HPDE6-E6E7 (cell line): ENCODE results near the gene TTPAL.

Experiments
- DNase-seq: peaks from one replicate; pipeline ENCODE4 v3.0.0; 2011; ENCODE audit warnings: missing footprints; ENCODE audit errors: extremely low spot score

Gene TTPAL

GRCh38 chr20:44439318-44439717 is 36.4 kb upstream of the TTPAL start:
- no peak for DNase-seq

DNA sequence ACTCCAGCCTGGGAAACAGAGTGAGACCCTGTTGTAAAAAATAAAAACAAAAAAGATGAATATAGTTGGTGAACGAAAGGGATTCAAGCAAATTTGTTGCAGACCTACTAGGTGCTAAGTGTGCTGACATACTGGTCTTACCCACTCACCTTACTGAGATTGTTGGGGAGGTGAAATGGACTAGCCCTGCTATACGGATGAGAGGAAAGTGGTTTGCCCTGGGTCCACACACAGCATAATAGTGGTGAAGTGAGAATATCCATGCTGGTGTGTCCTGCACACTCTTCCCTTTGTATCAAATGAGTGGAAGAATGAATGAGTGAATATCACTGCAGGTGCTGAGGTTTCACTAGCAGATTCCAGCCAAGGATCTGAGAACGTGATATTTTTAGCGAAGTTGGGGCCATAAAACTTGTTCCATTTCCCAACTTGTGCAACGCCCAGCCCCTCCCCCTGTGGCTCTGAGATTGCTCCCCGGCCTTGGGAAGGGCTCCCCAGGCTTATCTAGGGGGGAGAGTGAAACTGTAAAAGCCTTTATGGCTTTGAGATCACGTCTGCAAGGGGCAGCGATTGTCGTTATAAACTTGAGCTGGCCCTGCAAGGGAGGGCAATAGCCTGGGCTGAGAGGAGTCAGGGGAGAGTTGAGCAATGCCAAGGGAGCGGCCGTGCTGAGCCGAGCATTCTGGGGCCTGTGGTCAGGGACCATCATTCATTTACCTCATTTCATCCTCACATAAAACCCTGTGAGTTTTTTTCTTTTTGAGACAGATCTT is 33.2 kb upstream of the TTPAL start:
- DNase-seq, result no peak

DNA sequence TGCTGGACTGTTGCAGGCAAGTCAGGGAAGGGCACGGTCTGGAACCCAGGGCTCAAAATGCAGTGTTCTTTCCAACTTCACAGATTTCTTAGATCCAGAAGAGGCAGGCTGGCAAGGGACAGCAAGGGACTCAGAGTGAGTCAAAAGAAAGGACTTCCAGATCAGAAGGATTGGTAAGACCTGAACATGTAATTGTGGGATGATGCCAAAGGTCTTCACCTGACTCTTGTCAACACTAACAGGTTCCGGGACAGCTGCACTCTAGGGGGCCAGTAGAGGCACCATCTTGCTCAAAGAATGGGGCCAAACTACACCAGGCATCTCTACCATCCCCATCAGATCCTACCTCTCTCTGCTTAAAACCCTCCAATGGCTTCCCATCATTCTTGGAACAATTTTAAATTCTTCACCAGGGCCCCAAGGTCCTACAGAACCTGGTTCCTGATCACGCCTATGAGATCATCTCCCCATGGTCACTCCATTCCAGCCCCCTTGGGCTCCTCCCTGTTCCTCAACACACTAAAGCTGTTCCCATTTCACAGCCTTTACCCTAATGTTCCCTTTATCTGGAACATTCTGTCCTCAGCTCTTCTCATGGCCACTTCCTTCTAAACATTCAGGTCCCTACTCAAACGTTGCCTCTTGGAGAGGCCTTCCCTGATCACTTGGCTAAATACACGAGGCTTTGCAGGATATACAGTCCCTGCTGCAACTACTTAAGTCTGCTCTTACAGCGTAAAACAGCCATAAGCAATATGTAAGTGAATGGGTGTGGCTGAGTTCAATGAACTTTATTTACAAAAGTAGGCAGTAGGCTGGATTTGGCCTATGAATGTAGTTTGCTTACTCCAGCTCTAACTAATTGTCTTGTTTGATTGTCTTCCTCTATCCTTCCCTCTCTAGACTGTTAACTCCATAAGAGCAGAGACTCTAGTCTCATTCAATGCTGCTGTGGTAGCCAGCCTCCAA is 29.6 kb upstream of the TTPAL start:
- no peak for DNase-seq

GRCh38 chr20:44447827-44448419 is 27.8 kb upstream of the TTPAL start:
- DNase-seq, result no peak

DNA sequence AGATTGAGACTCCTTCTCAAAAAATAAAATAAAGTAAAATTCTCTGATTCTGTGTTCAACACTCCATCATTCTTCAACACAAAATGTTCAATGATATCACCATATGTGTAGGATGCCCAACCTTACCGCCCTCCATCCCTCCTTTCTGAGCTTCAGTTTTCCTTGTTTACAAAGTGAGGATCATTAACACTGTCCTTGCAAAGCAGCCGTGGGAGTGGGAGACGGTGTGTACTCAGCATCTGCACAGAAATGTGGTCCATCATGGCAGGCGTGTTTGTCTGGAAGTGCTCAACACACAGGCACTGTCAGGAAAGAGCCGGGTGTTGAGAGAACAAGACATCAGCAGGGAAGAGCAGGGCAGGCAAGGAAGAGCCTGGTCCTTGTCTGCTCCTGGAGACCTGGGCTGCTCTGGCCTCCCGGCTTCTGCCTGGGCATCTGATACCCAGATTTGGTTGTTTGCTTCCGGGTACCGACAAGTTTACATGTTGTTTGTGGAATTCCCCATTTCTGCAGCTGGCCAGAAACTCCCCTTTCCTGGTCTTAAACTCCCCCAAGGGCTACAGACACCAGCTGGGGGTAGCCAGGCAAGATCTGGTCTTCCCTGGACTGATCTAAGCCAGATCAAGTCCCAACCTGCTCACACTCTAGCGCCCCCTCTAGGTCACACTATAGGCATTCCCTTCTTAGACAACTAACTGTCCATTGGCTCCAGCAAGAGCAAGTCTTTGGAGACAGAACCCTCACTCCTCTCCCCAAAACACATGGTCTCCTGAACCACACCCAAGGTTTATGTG is 26.7 kb upstream of the TTPAL start:
- DNase-seq, result no peak

GRCh38 chr20:44449864-44450263 is 25.8 kb upstream of the TTPAL start:
- no peak for DNase-seq

DNA sequence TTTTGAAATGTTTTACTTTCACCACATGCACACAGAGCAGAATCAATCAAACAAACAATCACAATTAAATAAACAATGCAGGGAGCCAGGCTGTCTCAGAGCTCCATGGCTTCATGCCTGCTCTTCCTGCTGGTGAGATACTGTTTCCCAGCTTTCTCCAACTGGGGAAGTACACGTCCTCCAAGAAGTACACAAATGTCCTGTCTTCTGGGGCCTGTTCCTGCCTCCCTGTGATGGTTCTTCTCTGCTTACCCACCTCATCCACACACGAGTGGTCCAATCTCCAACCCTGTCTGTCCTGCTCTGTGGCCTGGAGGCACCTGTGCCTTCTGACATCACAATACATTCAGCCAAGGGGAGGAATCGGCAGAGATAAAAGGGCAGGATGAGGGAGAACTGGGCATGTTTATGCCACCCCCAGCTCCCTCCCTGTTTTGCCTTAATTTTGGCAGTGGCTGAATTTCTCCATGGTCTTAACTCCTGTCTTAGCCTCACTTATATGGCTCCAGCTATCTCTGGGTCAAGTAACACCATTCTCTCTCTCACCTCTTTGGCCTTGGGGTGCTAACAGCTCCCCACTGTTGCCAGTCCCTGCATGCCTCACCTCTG is 25.3 kb upstream of the TTPAL start:
- DNase-seq, result no peak

DNA sequence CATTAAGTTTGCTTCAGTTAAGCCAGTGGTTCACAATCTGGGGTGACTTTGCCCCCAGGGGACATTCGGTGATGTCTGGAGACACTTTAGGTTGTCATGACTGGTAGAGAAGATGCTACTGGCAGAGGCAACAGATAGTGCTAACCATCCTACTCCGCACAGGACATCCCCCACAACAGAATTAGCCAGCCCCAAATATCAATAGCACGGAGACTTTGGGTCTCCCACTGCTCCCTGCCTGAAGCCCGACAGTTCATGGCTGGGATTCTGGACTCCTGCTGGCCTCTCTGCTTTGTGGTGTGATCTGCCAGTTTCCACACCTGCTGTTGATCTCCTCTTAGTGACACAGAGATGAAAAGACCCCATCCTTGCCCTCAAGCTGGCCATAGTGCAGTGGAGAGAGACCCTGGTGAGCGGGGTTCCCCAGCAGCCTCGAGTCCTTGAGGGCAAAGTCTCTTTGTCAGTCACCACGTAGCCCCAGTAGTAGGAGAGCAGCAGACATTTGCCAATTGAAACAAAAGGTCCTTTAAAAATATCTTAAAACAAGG is 24.7 kb upstream of the TTPAL start:
- DNase-seq, result no peak

- no peak for DNase-seq
Measured at GRCh38 chr20:44454306-44454963, 21.2 kb upstream of the TTPAL start.

DNA sequence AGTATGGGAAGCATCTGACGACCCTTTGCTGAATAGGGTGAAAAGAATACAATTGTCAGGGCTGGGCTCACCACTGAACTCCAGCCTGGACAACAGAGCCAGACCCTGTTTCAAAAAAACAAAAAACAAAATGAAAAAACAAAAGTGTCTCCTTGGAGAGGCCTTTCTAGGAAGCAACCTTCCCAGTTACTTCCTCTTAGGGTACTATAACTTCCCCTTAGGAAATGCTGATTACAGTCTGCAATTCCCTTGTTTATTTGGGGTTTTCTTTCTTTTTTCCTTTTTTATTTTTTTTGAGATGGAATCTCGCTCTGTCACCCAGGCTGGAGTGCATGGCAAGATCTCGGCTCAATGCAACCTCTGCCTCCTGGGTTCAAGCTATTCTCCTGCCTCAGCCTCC is 20.5 kb upstream of the TTPAL start:
- no peak for DNase-seq

DNA sequence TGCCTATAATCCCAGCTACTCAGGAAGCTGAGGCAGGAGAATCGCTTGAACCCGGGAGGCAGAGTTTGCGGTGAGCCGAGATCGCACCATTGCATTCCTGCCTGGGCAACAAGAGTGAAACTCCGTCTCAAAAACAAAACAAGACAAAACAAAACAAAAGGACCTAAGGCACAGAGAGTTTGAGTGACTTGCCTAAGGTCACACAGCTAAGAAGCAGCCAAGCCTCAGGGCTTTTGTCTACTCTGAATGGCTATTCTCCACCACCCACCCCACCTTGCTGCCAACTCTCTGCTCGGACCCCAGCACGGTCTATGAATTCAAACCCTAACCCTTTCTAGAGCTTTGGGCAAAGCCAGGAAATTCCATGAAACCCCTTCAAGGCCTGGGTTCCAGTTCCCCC is 19.1 kb upstream of the TTPAL start:
- no peak for DNase-seq

GRCh38 chr20:44457016-44457415 is 18.7 kb upstream of the TTPAL start:
- DNase-seq, result no peak

DNA sequence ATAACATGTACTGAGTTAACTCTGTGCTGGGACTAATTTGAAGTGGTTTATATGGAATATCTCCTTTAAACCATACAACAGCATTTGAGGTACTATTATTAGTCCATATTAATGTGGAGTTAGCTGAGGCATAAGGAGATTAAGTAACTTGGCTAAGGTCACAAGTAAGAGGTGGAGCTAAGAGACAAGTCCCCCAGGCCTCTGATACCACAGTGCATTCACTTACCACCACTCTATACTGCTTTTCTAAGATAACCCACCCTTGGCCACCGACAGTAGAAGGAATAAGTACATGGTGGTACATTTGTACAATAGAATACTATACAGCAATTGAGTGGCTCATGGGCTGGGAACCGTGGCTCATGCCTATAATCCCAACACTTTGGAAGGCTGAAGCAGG is 16.4 kb upstream of the TTPAL start:
- no peak for DNase-seq

DNA sequence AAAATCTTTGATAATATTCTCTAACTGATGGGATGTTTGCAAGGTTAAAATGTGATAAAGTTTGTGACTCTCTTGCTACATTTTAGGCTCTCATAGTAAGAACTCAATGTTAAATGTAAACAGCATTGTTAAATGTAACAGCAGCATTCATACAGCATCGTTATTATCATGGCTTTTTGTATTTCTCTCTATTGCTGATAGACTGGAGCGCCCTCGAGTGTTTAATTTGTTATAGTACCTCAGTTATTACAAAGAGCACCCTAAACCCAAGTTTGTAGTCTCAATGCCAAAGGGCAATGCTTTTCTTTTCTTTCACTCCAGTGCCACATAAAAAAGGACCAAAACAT is 14.9 kb upstream of the TTPAL start:
- DNase-seq, result peak; percentile 67

- DNase-seq, result no peak
Measured at GRCh38 chr20:44461142-44461802, 14.4 kb upstream of the TTPAL start.

DNA sequence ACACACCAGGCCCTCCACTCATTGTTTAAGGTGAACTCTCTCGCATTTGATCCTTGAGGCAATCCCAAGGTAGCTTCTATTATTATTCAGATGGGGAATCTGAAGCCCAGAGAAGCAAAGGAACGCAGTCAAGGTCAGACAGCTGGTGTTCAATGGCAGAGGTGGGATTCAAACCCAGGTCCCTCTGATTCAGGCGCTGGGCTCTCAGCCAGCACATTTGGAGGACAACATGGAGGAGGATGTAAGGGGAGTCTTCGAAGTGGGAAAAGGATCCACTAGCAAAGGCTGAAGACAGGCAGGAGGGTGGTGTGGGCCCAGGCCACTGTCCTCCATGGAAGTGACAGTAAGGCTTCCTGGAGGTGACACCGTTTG is 13.9 kb upstream of the TTPAL start:
- DNase-seq, result no peak

- DNase-seq, result no peak
Measured at GRCh38 chr20:44463466-44463865, 12.2 kb upstream of the TTPAL start.

GRCh38 chr20:44464514-44464913 is 11.2 kb upstream of the TTPAL start:
- DNase-seq, result no peak

- no peak for DNase-seq
Measured at GRCh38 chr20:44465001-44465560, 10.6 kb upstream of the TTPAL start.
